ENCODE measurements around the gene CYP3A5. TPM values are rescaled to one million over a fixed set of nuclear protein-coding genes. Genes with fewer than 3 reads are reported as not detected.

CYP3A5 gene
- total RNA-seq, 1 donor from 2014 or later, result not detected

DNA sequence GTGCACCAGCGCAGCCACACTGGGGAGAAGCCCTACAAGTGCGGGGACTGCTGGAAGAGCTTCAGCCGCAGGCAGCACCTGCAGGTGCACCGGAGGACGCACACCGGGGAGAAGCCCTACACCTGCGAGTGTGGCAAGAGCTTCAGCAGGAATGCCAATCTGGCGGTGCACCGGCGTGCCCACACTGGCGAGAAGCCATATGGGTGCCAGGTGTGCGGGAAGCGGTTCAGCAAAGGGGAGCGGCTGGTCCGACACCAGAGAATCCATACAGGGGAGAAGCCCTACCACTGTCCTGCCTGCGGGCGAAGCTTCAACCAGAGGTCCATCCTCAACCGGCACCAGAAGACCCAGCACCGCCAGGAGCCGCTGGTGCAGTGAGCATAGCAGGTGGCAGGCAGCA is 50.2 kb downstream of the CYP3A5 start:
- H3K27ac Mint-ChIP-seq (ENCODE audit: unreplicated experiment), result no peak overlapping the region
- H3K9me3 Mint-ChIP-seq (ENCODE audit: unreplicated experiment), result no peaks in the 10 kb centered on the region
- H3K27me3 Mint-ChIP-seq (ENCODE audit: unreplicated experiment), result no peaks in the 10 kb centered on the region
- no peaks in the 10 kb centered on the region for H3K4me1 Mint-ChIP-seq (ENCODE audit: unreplicated experiment)
- peaks cover 47% of the 10 kb centered on the region for H3K36me3 Mint-ChIP-seq (ENCODE audit: unreplicated experiment)
- TF ChIP-seq CTCF (IDR thresholded peaks at IDR 0.05), result no peak
- H3K4me3 Mint-ChIP-seq (ENCODE audit: unreplicated experiment), result no peak overlapping the region
- DNase-seq (ENCODE audit: extremely low spot score, unreplicated experiment), result no peak

GRCh38 chr7:99628471-99629465 is 51.0 kb downstream of the CYP3A5 start:
- Mint-ChIP-seq H3K9me3 (ENCODE audit: unreplicated experiment) (no peaks in the 10 kb centered on the region), H3K4me1 (ENCODE audit: unreplicated experiment) (no peaks in the 10 kb centered on the region), H3K4me3 (ENCODE audit: unreplicated experiment) (no peak overlapping the region), H3K36me3 (ENCODE audit: unreplicated experiment) (peaks cover 55% of the 10 kb centered on the region), H3K27ac (ENCODE audit: unreplicated experiment) (no peak overlapping the region), H3K27me3 (ENCODE audit: unreplicated experiment) (no peaks in the 10 kb centered on the region)
- TF ChIP-seq CTCF (IDR thresholded peaks at IDR 0.05), result no peak
- DNase-seq (ENCODE audit: extremely low spot score, unreplicated experiment), result no peak

GRCh38 chr7:99627513-99627912 is 52.3 kb downstream of the CYP3A5 start:
- no peaks in the 10 kb centered on the region for H3K27me3 Mint-ChIP-seq (ENCODE audit: unreplicated experiment)
- DNase-seq (ENCODE audit: extremely low spot score, unreplicated experiment), result no peak
- no peaks in the 10 kb centered on the region for H3K4me1 Mint-ChIP-seq (ENCODE audit: unreplicated experiment)
- H3K4me3 Mint-ChIP-seq (ENCODE audit: unreplicated experiment), result no peak overlapping the region
- H3K9me3 Mint-ChIP-seq (ENCODE audit: unreplicated experiment), result no peaks in the 10 kb centered on the region
- no peak overlapping the region for H3K27ac Mint-ChIP-seq (ENCODE audit: unreplicated experiment)
- H3K36me3 Mint-ChIP-seq (ENCODE audit: unreplicated experiment), result peaks cover 61% of the 10 kb centered on the region
- TF ChIP-seq CTCF (IDR thresholded peaks at IDR 0.05), result no peak

- no peak for DNase-seq (ENCODE audit: extremely low spot score, unreplicated experiment)
- Mint-ChIP-seq H3K4me1 (ENCODE audit: unreplicated experiment) (no peaks in the 10 kb centered on the region), H3K27ac (ENCODE audit: unreplicated experiment) (no peak overlapping the region), H3K9me3 (ENCODE audit: unreplicated experiment) (no peaks in the 10 kb centered on the region), H3K27me3 (ENCODE audit: unreplicated experiment) (no peaks in the 10 kb centered on the region), H3K36me3 (ENCODE audit: unreplicated experiment) (peaks cover 63% of the 10 kb centered on the region), H3K4me3 (ENCODE audit: unreplicated experiment) (no peak overlapping the region)
- TF ChIP-seq CTCF (IDR thresholded peaks at IDR 0.05), result no peak
These were observed 53.1 kb downstream of the CYP3A5 start for GRCh38 chr7:99626661-99627060.

DNA sequence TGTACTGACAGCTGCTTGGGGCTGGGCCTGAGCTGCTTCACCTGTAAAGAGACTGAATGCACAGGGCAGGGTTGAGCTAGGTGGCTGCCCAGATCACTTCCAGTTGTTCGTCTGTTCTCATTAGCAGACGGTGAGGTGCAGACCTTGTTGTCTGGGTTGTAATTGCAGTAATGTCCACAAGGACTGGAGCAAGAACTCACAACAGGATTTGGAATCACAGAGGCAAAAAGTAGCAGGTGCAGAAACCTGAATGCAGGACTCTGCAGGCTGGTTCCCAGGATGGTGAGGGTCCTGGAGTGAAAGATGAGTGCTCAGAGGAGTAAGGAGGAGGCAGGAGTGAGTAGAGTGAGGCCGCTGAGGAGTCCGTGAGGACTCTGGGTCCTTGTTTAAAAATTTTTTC is 53.8 kb downstream of the CYP3A5 start:
- Mint-ChIP-seq H3K27me3 (ENCODE audit: unreplicated experiment) (no peaks in the 10 kb centered on the region), H3K36me3 (ENCODE audit: unreplicated experiment) (peaks cover 66% of the 10 kb centered on the region), H3K4me3 (ENCODE audit: unreplicated experiment) (no peak overlapping the region), H3K9me3 (ENCODE audit: unreplicated experiment) (no peaks in the 10 kb centered on the region), H3K27ac (ENCODE audit: unreplicated experiment) (no peak overlapping the region), H3K4me1 (ENCODE audit: unreplicated experiment) (no peaks in the 10 kb centered on the region)
- no peak for TF ChIP-seq CTCF (IDR thresholded peaks at IDR 0.05)
- no peak for DNase-seq (ENCODE audit: extremely low spot score, unreplicated experiment)
